GM21529 (cell line): ENCODE measurements around the gene CCDC9B.

Experiments
- ATAC-seq: cut with Tn5 transposase; IDR thresholded peaks from one replicate; pipeline ENCODE4 v1.9.1; 2021; ENCODE audit not compliant: unreplicated experiment

The CCDC9B gene

DNA sequence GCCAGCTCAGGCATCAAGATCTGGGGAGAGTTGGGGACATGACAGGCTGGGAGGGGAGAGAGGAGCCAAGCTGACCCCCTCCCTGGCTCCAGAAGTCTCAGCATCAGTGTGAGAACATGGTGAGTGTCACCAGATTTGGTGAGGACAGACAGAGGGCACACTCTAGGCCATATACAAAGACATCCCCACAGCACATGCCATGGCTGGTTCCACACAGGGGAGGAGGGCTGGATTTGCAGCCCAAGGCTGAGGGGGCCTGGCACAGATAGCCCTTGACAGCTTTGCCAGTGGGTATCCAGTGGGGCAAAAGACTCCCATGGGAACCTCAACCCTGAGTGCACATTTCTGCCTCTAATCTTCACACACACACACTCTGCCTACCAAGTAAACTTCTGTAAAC, 47.7 kb downstream of the CCDC9B start:
- no peak for ATAC-seq

DNA sequence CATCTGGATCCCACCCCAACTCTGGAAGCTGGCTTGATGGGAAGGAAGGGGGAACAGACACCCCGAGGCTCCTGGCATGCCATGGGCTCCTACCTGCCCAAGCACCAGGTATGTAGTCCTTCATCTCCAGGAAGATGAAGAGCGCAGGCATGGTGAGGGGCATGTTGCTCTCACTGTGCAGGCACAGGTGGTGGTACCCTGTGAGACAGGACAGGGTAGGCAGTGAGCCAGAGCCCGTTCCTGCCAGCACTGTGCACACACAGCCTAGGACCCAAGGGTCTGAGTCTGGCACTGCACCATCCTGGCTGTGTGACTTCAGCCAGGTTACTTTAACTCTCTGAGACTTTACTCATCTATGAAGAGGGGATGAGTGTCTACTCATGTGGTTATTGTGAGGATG, 48.5 kb downstream of the CCDC9B start:
- no peak for ATAC-seq

DNA sequence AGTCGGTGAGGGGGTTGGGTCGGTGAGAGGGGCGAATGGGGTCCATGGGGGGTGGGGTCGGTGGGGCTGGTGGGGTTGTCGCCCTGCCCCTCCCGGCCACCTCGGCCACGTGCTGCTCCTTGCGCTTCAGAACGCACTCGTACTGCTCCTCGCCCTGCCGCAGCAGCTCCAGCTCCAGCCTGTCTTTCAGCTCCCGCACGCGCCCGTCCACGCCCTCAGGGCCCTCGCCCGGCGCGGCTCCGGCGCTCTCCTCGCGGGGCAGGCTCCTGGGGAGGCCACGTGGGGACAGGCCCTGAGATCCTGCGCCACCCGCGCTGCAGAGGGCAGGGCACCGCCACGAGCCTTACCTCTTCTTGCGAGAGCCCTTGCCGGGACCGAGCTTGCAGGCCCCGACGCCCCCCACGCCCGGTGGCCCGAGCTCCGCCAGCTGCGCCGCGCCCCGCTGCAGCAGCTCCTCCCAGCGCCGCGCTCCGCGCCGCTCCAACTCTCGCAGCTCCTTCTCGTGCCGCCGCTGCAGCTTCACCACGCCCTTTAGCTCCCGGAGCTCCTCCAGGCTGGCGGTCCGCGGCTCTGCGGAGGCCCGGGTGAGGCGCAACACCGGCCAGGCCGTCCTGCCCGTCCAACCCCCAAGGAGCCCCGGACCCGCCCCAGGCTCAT, 49.7 kb downstream of the CCDC9B start:
- ATAC-seq = no peak

DNA sequence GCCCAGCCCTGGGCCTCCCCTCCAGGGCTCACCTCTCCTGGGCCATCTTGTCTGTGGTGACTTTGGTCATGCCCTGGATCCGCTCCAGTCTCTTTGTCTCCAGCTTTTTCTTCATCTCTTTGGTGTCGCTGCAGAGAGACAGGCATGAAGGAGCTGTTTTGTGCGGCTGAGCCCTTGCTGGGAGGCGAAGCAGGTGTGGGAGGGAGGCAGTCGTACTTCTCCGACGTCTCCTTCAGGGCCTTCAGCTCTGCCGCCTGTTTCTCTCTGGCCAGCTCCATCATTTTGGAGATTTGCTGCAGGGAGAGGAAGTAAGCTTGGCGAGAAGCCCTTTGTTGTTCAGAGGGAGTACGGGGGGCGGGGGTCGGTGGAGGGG, 50.2 kb downstream of the CCDC9B start:
- no peak for ATAC-seq

DNA sequence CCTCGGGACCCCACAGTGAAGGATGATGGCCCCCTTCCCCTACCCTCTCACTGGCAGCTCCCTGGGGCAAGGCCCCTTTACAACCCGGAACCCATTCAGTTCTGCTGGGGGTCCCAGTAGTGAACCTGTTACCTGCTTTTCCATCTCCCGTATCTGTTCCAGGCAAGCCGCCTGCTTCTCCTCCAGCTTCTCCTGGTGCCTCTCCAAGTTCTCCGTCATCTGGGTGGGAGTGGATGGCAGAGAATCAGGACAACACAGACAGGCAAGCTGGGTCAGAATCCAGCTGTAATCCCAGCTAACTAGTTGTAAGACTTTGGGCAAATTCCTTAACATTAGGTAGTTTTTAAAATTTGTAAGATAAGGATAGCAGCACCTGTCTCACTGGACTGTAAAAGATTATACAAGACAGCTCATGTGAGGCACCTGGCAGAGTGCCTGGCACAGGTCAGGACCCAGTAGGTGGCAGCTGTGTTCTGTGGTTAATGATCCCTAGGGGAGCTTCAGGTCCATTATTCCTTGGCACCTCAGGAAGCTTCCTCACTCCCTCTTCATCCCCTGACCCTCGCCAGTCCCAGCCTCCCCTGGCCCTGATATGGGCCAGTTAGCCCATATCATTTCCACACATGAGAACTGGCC, 51.5 kb downstream of the CCDC9B start:
- no peak for ATAC-seq

DNA sequence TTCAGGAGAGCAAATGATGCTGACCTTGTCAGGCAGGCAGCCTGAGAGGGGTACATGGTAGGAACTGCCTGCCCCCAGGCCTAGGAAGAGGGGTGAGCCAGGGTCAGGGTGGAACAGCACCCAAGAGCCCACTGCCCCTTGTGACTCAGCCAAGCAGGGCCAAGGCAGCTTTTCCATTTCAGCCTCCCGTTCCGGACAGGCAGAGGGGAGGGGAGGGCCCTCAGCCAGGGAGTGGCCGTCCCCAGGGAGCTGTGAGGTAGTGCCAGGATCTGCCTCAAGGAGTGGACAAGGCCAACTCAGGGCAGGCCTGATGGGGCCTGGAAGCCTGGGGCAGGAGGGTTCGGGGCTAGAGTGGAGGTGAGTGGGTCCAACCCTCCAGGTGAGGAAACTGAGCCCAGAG, 52.8 kb downstream of the CCDC9B start:
- no peak for ATAC-seq

DNA sequence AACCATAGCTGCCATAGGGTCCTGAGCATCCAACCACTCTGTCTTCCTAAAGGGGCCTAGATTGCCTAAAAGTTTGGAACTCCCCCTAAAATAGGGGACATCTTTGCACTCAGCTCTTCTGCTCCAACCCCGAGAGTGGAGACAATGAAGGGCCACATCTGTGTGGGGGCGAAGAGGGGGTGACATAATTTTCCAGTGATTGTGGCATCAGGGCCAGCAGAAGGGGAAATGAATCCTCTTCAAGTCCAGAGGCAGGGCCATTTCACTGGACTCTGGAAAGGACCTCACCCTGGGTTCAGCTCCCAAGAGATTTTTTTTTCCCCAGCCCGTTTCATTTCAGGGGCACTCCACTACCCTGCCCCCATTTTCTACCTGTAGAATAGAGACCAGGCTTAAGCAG, 53.2 kb downstream of the CCDC9B start:
- no peak for ATAC-seq

DNA sequence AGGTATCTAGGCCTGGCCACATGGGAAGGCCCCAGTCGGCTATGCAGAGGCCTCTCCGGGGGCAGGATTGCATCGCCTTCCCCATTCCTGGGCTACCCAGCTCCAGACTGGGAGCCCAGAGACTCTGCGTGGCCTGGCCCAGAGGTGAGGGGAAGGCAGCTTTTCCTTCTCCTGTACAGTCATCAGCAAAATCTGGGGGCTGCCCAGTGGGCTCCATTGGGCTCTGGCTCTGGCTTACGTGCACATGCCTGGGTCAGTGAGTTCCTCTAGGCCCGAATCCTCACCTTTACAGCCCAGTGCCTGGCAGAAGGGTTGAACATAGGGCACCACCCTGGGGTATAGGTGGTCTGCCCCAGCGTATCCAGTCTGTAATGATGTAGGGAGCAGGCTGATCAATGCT, 53.9 kb downstream of the CCDC9B start:
- no peak for ATAC-seq

DNA sequence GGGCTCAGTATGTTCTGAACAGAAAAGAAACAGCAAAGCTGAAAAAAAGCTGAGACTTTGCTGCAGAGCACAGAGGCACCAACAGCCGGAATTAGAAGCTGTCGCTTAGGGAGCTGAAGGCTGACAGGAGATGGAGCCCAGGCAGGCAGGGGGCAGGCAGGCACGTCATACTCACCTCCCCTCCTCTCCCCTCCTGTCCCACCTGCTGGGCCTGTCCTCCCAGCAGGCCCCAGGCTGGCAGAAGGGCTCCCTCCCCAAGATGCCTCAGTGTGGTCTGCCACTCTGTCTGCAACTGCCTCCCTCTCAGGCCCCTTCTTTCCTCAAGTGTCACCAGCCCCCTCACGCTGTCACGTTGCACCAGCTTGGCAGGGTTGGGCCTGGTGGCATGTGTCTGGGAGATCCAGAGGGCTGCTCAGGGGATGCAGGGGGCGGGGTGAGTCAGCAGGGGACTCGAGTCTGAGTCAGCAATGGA, 54.6 kb downstream of the CCDC9B start:
- no peak for ATAC-seq

DNA sequence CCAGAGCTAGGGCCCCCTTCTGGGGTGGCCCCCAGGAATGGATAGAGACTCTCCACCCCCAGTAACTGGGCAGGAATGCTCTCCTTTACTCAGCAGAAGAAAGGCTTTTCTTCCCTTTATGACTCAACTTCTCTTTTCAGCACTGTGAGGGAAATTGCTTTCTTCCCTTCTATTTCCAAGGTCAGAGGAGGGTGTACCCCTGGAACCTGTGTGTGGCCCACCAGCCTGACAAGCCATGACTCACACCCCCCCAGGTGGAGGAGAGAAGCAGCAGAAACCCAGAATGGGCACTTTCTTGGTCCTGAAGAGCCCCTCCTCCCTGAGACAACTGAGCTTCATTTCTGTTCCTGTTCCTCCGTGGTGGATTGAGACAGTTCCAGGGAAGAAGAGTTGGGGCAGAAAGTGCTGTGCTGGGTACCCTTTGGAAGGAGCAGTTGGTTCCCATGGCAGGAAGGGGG, 55.2 kb downstream of the CCDC9B start:
- no peak for ATAC-seq

DNA sequence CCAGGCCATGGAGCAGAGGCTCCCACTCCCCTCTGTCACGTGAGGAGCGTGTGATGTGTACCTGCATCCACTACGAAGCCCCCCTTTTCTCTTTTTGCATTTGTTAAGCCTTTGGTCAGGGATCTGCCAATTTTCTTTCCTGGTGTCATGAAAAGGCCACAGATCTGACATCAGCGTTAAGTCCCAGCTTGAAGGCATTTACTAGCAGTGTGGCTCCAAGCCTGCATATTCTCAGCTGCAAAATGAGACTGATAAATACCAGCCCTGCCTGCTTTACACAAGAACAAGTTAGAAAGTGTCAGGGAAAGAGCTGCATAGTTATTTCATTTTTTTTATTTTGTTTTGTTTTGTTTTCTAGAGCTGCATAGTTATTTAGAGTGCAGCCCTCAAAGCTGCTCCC, 55.6 kb downstream of the CCDC9B start:
- ATAC-seq = no peak

DNA sequence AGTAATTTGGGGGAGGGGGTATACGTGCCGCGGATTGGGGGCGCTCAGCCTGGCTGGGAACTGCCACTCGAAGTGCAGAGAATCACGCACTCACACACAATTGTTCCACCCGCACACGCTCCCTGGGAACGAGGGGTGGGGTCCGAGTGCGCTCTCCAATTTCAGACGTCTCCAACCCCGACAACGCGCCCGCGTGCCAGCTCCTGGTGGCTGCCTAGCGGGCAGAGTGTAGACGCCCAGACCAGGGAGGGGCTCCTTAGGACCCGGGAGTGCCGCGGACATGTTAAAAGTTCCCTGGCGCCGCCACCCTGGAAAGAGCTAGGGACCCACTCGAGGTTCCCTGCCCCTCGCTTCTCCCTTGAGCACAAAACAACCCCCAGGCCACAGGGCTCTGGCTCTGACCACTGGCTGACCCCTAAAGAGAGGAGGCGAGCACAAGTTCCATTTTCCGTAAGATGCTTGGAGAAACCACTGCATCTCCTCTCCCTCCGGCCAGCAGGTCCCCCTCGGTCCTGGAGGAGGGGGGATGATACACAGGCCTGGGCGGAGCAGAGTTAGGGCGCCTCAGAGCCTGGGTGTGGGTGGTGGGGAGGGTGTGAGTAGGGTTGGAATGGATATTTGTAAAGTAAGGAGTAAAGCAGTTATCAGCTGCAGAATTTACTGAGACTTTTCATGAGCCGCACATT, 57.0 kb downstream of the CCDC9B start:
- no peak for ATAC-seq

DNA sequence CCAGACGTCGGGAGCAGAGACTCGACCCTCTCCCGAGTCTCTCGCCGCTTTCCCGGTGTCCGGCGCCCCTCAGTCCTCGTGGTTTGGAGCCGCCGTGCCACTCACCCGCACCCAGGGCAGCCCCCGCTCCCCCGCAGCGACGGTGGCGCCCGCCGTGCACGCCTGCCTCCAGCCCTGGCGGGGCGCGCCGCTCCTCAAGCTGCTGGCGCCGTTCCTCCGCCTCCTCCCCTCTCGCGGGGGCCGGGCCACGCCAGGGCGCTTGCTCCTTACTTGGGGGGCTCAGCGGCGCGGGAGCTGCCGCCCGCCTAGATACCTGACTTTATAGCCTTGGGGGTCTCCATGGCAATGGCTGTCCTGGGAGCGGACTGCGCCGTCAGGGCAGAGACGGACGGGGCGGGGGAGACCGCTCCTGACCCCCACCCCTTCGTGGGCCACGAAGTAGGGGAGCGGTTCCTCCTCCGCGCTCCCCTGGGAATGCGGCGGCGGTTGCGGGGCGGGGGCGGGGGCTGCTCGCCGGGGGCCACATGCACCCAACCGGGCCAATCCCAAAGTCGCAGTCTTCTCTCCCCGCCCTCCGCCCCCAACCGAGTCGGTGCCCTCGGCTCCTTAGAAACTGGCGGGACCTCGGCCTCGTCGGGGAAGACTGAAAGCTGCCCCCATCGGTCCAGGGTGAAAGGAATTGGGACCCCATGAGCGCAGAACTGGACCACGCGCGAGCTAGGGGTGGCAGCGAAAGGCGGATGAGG, 57.7 kb downstream of the CCDC9B start, which contains the start of gene ANKRD63:
TSS of gene ANKRD63 (minus strand) at position 196 of the 746 bp plus-strand sequence. CDS start 478 bp downstream, outside the sequence.
- peak; percentile 27 for ATAC-seq

DNA sequence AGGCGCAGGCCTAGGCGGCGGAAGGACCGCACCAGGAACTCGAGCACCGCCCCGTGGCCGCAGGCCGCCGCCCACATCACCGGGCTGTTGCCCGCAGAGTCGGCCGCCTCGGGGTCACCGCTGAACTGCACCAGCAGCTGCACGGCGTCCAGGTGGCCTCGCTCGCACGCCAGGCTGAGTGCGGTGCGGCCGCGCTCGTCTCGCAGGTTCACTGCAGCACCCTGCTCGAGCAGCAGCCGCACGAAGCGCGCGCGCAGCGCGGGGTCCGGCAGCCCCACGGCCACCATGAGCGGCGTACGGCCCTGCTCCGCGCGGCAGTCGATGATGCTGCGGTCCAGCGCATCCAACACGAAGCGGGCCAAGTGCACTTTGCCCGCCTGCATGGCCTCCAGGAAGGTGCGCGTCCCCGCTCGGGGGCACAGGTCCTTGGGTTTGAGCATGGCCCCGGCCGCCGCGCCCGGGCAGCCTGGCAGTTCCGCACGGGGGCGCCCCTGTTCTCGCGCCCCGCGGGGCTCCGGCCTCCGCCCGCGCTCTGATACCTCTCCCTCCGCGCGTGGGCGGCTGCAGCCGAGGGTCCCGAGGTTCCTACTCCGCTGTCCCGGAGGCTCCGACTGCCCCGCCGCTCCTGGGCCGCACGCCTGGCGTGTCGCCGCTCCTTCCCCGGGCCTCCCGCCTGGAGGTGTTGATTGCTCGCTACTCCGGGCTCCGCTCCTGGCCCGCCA, 58.4 kb downstream of the CCDC9B start:
- ATAC-seq = peak; percentile 54

DNA sequence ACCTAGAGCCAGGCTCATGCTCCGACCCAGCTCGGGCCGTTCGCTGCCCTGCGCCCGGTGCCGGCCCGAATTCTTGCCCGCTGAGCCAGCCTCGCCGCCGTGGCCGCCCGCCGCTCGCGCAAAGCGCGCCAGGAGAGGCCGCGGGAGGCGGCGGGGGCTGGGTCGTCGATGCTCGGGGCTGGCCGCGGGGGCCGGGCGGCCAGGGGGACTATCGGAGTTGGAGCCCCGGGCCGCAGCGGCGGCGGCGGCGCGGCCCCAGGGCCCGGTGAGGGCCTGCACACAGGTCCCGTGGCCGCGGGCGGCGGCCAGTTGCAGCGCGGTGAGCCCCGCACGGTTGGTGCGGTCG, 59.0 kb downstream of the CCDC9B start:
- no peak for ATAC-seq
